Glutamatergic neuron (in vitro differentiated cells): ENCODE data around the gene HTR2B. TPM values are rescaled to one million over a fixed set of nuclear protein-coding genes. Genes with fewer than 3 reads are reported as not detected.

Experiments used
- DNase-seq: peaks from one replicate; pipeline ENCODE4 v3.0.0; 2022
- H3K27ac Mint-ChIP-seq: one replicate; pipeline ENCODE4 v1.8.0; 2020; ENCODE audit warnings: mild to moderate bottlenecking, mixed read lengths, inconsistent platforms; ENCODE audit not compliant: unreplicated experiment
- H3K27me3 Mint-ChIP-seq: one replicate; pipeline ENCODE4 v1.8.0; 2020; ENCODE audit warnings: mild to moderate bottlenecking, moderate library complexity, mixed read lengths, inconsistent platforms; ENCODE audit not compliant: unreplicated experiment
- H3K36me3 Mint-ChIP-seq: one replicate; pipeline ENCODE4 v1.8.0; 2020; ENCODE audit warnings: mild to moderate bottlenecking, mixed read lengths, inconsistent platforms; ENCODE audit not compliant: unreplicated experiment
- H3K4me1 Mint-ChIP-seq: one replicate; pipeline ENCODE4 v1.8.0; 2020; ENCODE audit warnings: mild to moderate bottlenecking, low read depth, mixed read lengths, inconsistent platforms; ENCODE audit not compliant: unreplicated experiment
- H3K4me3 Mint-ChIP-seq: one replicate; pipeline ENCODE4 v1.8.0; 2020; ENCODE audit warnings: mild to moderate bottlenecking, mixed read lengths, inconsistent platforms; ENCODE audit not compliant: unreplicated experiment
- H3K9me3 Mint-ChIP-seq: one replicate; pipeline ENCODE4 v1.8.0; 2020; ENCODE audit warnings: mild to moderate bottlenecking, moderate library complexity, mixed read lengths, inconsistent platforms; ENCODE audit not compliant: unreplicated experiment
- CTCF ChIP-seq: fragments of 200-600 bp; sonication (generic); IDR thresholded peaks from one replicate; pipeline ENCODE4 v1.5.0; 2021; ENCODE audit not compliant: partially characterized antibody, unreplicated experiment
- total RNA-seq: library from RNA; stranded (reverse); fragmentation: NEBNext Ultra II Directional; extraction: Animal tissue kit (Norgen Biotek cat#: 25700); gene quantifications from one replicate; pipeline ENCODE4 v1.2.1, GENCODE V29; 2021; ENCODE audit not compliant: unreplicated experiment

Gene HTR2B
- total RNA-seq, 1 donor from 2014 or later = not detected

- H3K27me3 Mint-ChIP-seq = no peaks in the 10 kb centered on the region
- H3K27ac Mint-ChIP-seq = no peak overlapping the region
- H3K4me3 Mint-ChIP-seq = no peak overlapping the region
- TF ChIP-seq CTCF = no peak
- H3K9me3 Mint-ChIP-seq = no peaks in the 10 kb centered on the region
- H3K4me1 Mint-ChIP-seq = peaks cover 4% of the 10 kb centered on the region
- H3K36me3 Mint-ChIP-seq = no peaks in the 10 kb centered on the region
- no peak for DNase-seq
Measured at GRCh38 chr2:231129216-231129615, 4.4 kb upstream of the HTR2B start.

- Mint-ChIP-seq H3K4me3 (no peak overlapping the region), H3K4me1 (peaks cover 10% of the 10 kb centered on the region), H3K27ac (no peak overlapping the region), H3K9me3 (no peaks in the 10 kb centered on the region), H3K27me3 (no peaks in the 10 kb centered on the region), H3K36me3 (no peaks in the 10 kb centered on the region)
- no peak for DNase-seq
- TF ChIP-seq CTCF = no peak
Measured at GRCh38 chr2:231128541-231128940, 3.7 kb upstream of the HTR2B start.

GRCh38 chr2:231127936-231128335 is 3.1 kb upstream of the HTR2B start:
- DNase-seq = no peak
- H3K4me1 Mint-ChIP-seq = peaks cover 15% of the 10 kb centered on the region
- H3K27ac Mint-ChIP-seq = no peak overlapping the region

GRCh38 chr2:231127480-231127879 is 2.6 kb upstream of the HTR2B start:
- no peaks in the 10 kb centered on the region for H3K9me3 Mint-ChIP-seq
- H3K27ac Mint-ChIP-seq = no peak overlapping the region
- no peak overlapping the region for H3K4me3 Mint-ChIP-seq
- no peaks in the 10 kb centered on the region for H3K36me3 Mint-ChIP-seq
- no peaks in the 10 kb centered on the region for H3K27me3 Mint-ChIP-seq
- peaks cover 13% of the 10 kb centered on the region for H3K4me1 Mint-ChIP-seq
- no peak for TF ChIP-seq CTCF
- no peak for DNase-seq

More at GRCh38 chr2:231127936-231128335, 3.1 kb upstream of the HTR2B start:
- H3K27me3 Mint-ChIP-seq = no peaks in the 10 kb centered on the region
- H3K9me3 Mint-ChIP-seq = no peaks in the 10 kb centered on the region
- no peaks in the 10 kb centered on the region for H3K36me3 Mint-ChIP-seq
- no peak for TF ChIP-seq CTCF
- no peak overlapping the region for H3K4me3 Mint-ChIP-seq

DNA sequence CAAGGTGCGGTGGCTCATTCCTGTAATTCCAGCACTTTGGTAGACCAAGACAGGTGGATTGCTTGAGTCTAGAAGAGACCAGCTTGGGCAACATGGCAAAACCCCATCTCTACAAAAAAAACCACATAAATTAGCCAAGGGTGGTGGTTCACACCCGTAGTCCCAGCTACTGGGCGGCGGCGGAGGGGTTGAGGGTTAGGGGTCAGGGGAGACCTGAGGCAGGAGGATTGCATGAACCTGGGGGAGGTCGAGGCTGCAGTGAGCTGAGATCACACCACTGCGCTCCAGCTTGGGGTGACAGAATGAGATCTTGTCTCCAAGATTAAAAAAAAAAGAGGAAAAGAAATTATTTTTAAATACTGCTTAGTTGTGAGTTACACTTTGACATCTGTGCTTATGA is 1.3 kb upstream of the HTR2B start:
- Mint-ChIP-seq H3K9me3 (no peaks in the 10 kb centered on the region), H3K4me3 (no peak overlapping the region), H3K36me3 (no peaks in the 10 kb centered on the region), H3K4me1 (peaks cover 13% of the 10 kb centered on the region), H3K27me3 (no peaks in the 10 kb centered on the region), H3K27ac (no peak overlapping the region)
- no peak for TF ChIP-seq CTCF
- DNase-seq = no peak
